HepG2 (cell line): ENCODE measurements around the gene IPO8. TPM values are rescaled to one million over a fixed set of nuclear protein-coding genes. Genes with fewer than 3 reads are reported as not detected.

Experiments
- FOXO4 ChIP-seq: sonication (generic); formaldehyde crosslinking; conservative IDR thresholded peaks from 2 replicates; pipeline ENCODE4 v1.8.1; 2023; ENCODE audit warnings: missing genetic modification reagents
- IKZF4 ChIP-seq: sonication (generic); formaldehyde crosslinking; IDR thresholded peaks from 2 replicates; pipeline ENCODE4 v1.5.1; 2020; ENCODE audit warnings: borderline replicate concordance, mild to moderate bottlenecking, low read depth, missing genetic modification reagents; ENCODE audit errors: not compliant biosample characterization
- SMARCE1 ChIP-seq: fragments of 450-650 bp; IDR thresholded peaks from 2 replicates; pipeline ENCODE4 v1.6.1; 2017; ENCODE audit warnings: borderline replicate concordance
- THAP9 ChIP-seq: sonication (generic); formaldehyde crosslinking; IDR thresholded peaks from 2 replicates; pipeline ENCODE4; 2020; ENCODE audit warnings: missing genetic modification reagents, mild to moderate bottlenecking, borderline replicate concordance
- ZBTB2 ChIP-seq: sonication (generic); formaldehyde crosslinking; IDR thresholded peaks from 2 replicates; pipeline ENCODE4 v1.8.0; 2022; ENCODE audit warnings: low read depth, missing genetic modification reagents
- ZNF253 ChIP-seq: sonication (generic); formaldehyde crosslinking; IDR thresholded peaks from 2 replicates; pipeline ENCODE4 v1.8.0; 2022; ENCODE audit warnings: mild to moderate bottlenecking, missing genetic modification reagents, borderline replicate concordance
- ZNF318 ChIP-seq: sonication (generic); formaldehyde crosslinking; IDR thresholded peaks from 2 replicates; pipeline ENCODE4 v1.4.0; 2020; ENCODE audit warnings: mild to moderate bottlenecking, missing genetic modification reagents
- ZNF558 ChIP-seq: sonication (generic); formaldehyde crosslinking; IDR thresholded peaks from 2 replicates; pipeline ENCODE4 v1.9.0; 2022; ENCODE audit warnings: mild to moderate bottlenecking, missing genetic modification reagents, borderline replicate concordance
- ZNF740 ChIP-seq: sonication (generic); formaldehyde crosslinking; IDR thresholded peaks from 2 replicates; pipeline ENCODE4 v1.4.0; 2020; ENCODE audit warnings: missing genetic modification reagents
- ZNF781 ChIP-seq: sonication (generic); formaldehyde crosslinking; IDR thresholded peaks from 2 replicates; pipeline ENCODE4 v1.5.1; 2020; ENCODE audit warnings: borderline replicate concordance, mild to moderate bottlenecking, missing genetic modification reagents; ENCODE audit errors: not compliant biosample characterization
- ZNF83 ChIP-seq: sonication (generic); formaldehyde crosslinking; IDR thresholded peaks from 2 replicates; pipeline ENCODE4 v1.4.0; 2020; ENCODE audit warnings: missing genetic modification reagents, mild to moderate bottlenecking, borderline replicate concordance
- polyA plus RNA-seq, 8 experiments: library from polyadenylated mRNA; depleted of rRNA in 3 of 8; stranded (reverse) in 7 of 8; unstranded in 1 of 8; fragments of >200 nt; fragmentation: Illumina TruSeq in 4 of 8; extraction: Trizol in 4 of 8; gene quantifications; 2 replicates each; pipeline versions ENCODE4 v1.2.1 to v1.2.3, GENCODE V29; 2011 to 2016; ENCODE audit warnings: low read depth in 4 of 8, missing spikeins in 1 of 8, mixed read lengths in 1 of 8; ENCODE audit not compliant: insufficient read depth in 1 of 8
- total RNA-seq, 5 experiments: library from RNA; depleted of rRNA; stranded (reverse); fragments of >200 nt; fragmentation: Illumina TruSeq; extraction: Trizol; gene quantifications; 2 replicates each; pipeline ENCODE4 v1.2.3, GENCODE V29; 2016; ENCODE audit warnings: low read depth in 1 of 5

Gene IPO8
- total and polyA plus RNA-seq, 2 of the 13 experiments (the other 11 are each of a cell fraction or from before 2014, with no cell fraction given) = 6.3 to 21.8 TPM

- TF ChIP-seq ZNF781 (CRISPR knock-in tag) (peak; percentile 30), THAP9 (peak; percentile 49; the same call in 1 of the 2 replicates), SMARCE1 (no peak), ZNF253 (CRISPR knock-in tag) (no peak), ZBTB2 (CRISPR knock-in tag) (no peak), ZNF318 (CRISPR knock-in tag) (no peak), FOXO4 (CRISPR knock-in tag) (0 out of 2 replicates have a peak, but pooled peaks have one; percentile 42), ZNF558 (peak; percentile 50; the same call in 1 of the 2 replicates), IKZF4 (CRISPR knock-in tag) (no peak), ZNF83 (0 out of 2 replicates have a peak, but pooled peaks have one; percentile 35), ZNF740 (CRISPR knock-in tag) (peak; percentile 92)
Observed at GRCh38 chr12:30695199-30696102, at the start of gene IPO8 (continued).
